ENCODE results near the gene C11orf91. TPM values are rescaled to one million over a fixed set of nuclear protein-coding genes. Genes with fewer than 3 reads are reported as not detected.

Gene C11orf91
- total RNA-seq, 6 experiments from 2014 or later: not detected

DNA sequence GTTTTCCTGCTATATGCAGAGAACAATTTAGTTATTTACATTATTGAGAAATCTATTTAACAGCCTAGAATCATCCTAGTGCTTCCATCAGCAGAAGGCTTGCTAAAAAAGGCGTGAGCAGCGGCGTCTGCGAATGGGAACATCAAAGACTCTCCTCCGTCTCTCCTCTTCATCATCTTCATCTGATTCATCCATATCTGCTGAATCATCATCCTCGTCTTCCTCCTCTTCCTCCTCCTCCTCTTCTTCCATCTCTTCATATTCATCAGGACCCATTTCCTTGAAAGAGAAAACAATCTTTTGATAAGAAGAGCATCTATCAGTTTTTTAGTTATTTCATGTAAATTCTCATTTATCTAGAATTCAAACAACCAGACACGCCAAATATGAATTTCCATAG, 41.2 kb upstream of the C11orf91 start:
- Histone ChIP-seq H3K4me3 (no peak overlapping the region), H3K36me3 (peaks cover 0 to 7% (median 2%) of the 10 kb centered on the region in 4 donors), H3K27ac (no peak overlapping the region), H3K27me3 (no peaks in the 10 kb centered on the region), H3K4me1 (peaks cover 0 to 12% (median 5%) of the 10 kb centered on the region in 4 donors), H3K9me3 (no peaks in the 10 kb centered on the region)
- ATAC-seq: no peak
- no peak for TF ChIP-seq POLR2A (IDR thresholded peaks at IDR 0.05)
- TF ChIP-seq, protein P1, sequence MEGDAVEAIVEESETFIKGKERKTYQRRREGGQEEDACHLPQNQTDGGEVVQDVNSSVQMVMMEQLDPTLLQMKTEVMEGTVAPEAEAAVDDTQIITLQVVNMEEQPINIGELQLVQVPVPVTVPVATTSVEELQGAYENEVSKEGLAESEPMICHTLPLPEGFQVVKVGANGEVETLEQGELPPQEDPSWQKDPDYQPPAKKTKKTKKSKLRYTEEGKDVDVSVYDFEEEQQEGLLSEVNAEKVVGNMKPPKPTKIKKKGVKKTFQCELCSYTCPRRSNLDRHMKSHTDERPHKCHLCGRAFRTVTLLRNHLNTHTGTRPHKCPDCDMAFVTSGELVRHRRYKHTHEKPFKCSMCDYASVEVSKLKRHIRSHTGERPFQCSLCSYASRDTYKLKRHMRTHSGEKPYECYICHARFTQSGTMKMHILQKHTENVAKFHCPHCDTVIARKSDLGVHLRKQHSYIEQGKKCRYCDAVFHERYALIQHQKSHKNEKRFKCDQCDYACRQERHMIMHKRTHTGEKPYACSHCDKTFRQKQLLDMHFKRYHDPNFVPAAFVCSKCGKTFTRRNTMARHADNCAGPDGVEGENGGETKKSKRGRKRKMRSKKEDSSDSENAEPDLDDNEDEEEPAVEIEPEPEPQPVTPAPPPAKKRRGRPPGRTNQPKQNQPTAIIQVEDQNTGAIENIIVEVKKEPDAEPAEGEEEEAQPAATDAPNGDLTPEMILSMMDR (IDR thresholded peaks at IDR 0.05): no peak
- DNase-seq: no peak
- intact Hi-C loops (cut with DNase I): no loop called here
- 85% methylated on average over 7 of the region's 7 CpGs for WGBS (ENCODE audit: insufficient coverage, low coverage, low lambda C conversion rate, missing lambda C conversion rate)

DNA sequence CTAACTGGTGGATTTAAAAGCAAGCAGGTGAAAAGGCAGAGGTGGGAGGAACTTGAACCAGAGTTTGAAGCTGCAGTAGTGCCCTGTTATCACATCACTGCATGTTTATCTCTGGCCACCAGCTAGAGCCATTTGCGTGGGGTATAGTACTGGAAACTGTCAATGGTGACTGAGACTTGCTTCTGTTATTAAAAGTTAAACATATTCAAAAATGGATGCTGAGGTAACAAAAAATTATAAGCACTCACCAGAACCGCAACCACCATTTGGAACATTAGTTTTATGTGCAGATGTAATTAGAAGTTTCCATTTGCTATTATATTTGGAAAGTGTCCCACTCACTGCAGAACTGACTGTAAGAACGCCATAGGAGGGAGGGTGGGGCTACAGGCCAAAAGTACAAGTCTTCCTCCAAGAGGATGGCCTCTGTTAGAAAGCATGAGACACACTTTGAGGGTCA, 36.8 kb upstream of the C11orf91 start:
- intact Hi-C loops (cut with DNase I): no loop called here
- Histone ChIP-seq H3K27ac (no peak overlapping the region), H3K36me3 (no peaks in the 10 kb centered on the region), H3K9me3 (no peaks in the 10 kb centered on the region), H3K4me1 (peaks cover 0 to 26% (median 4%) of the 10 kb centered on the region in 4 donors), H3K4me3 (no peak overlapping the region), H3K27me3 (no peaks in the 10 kb centered on the region)
- DNase-seq (no peak), ATAC-seq (no peak)
- 72% methylated on average over 3 of the region's 3 CpGs for WGBS (ENCODE audit: insufficient coverage, low coverage, low lambda C conversion rate, missing lambda C conversion rate)
- TF ChIP-seq POLR2A (IDR thresholded peaks at IDR 0.05): no peak
- TF ChIP-seq, protein P1 (IDR thresholded peaks at IDR 0.05): no peak

DNA sequence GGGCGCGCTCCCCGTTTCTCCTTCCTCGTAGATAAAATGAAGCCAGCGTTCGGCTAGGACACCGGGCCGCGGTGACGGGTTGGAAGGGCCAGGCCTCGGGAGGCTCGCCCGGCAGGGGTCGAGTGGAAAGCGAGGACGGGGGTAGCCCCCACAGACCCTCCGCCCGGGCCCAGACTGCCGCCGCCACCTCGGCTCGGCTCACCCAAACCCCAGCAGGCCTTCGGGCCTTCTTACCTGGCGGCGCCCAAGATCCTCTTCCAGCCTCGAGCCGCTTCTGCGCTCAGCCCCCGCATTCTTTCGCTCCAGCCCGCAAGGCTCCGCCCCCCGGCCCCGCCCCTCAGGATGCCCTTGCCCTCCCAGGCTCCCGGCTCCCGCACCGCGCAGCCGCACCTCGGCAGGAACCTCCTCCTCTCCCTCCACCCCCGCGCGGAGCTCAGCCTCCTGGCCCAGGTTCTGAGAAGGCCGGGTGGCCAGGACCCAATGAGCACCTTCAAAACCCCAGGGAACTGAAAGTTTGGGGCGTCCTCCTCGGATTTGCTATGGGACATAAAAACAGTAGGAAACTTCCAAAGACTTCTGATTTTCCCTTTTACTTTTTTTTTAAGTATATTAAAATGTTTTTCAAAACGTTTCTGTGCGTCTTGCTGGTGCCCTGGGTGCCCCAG, 35.7 kb upstream of the C11orf91 start, which contains the start of gene CD59:
TSS of gene CD59 (minus strand) at position 276 of the 665 bp plus-strand sequence. CDS start 13,978 bp downstream, outside the sequence.
- Histone ChIP-seq H3K4me3 (peak within 1 kb of the TSS; percentile 87 to 92 (median 90)), H3K4me1 (peaks cover 0 to 31% (median 4%) of the 10 kb centered on the region in 4 donors), H3K27me3 (no peaks in the 10 kb centered on the region), H3K36me3 (peaks cover 0 to 1% (median 0%) of the 10 kb centered on the region in 4 donors), H3K9me3 (no peaks in the 10 kb centered on the region), H3K27ac (peak within 1 kb of the TSS; percentile 93 to 99 (median 94))
- intact Hi-C loops (cut with DNase I): no loop called here
- peak; percentile 95 to 99 (median 96) for ATAC-seq
- peak; percentile 96 for TF ChIP-seq POLR2A (IDR thresholded peaks at IDR 0.05)
- TF ChIP-seq, protein P1 (IDR thresholded peaks at IDR 0.05): no peak
- WGBS (ENCODE audit: insufficient coverage, low coverage, low lambda C conversion rate, missing lambda C conversion rate): 0% methylated on average over 12 of the region's 48 CpGs
- DNase-seq: peak; percentile 99

DNA sequence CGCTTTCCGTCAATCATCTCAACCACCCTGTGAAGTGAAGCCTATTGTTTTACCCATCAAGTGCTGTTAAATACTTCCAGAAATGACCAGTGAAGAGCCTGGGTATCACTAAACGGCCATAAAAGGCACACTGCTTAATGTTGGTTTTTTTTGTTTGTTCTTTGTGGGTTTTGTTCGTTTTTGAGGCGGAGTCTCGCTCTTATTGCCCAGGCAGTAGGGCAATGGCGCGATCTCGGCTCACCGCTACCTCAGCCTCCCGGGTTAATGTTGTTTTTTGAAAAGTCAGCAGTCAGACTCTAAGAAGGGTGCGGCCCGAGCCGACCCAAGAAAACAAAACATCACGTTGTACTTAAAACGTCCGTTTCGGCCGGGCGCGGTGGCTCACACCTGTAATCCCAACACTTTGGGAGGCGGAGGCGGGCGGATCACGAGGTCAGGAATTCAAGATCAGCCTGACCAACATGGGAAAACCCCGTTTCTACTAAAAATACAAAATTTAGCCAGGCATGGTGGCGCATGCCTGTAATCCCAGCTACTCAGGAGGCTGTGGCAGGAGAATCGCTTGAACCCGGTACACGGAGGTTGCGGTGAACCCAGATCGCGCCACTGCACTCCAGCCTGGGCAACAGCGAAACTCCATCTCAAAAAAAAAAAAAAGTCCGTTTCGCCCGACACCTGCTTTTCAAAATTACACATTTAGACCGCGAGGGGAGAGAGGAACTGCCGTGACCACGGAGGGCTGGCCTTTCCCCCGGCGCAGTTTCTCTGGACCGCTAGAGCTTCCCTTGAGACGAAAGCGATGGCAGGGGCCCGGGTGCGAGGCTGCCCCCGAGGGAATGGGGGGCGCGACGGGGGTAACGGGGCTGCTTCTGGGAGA, 34.9 kb upstream of the C11orf91 start:
- Histone ChIP-seq H3K27ac (peak overlapping the region; percentile 93 to 99 (median 94)), H3K36me3 (peaks cover 0 to 1% (median 0%) of the 10 kb centered on the region in 4 donors), H3K9me3 (no peaks in the 10 kb centered on the region), H3K4me3 (peak overlapping the region; percentile 87 to 92 (median 90)), H3K27me3 (no peaks in the 10 kb centered on the region), H3K4me1 (peaks cover 0 to 33% (median 4%) of the 10 kb centered on the region in 4 donors)
- DNase-seq (peak; percentile 41 to 67 (median 62)), ATAC-seq (peak; percentile 8 to 39 (median 24))
- intact Hi-C loops (cut with DNase I): no loop called here
- TF ChIP-seq, protein P1 (IDR thresholded peaks at IDR 0.05): no peak
- TF ChIP-seq POLR2A (IDR thresholded peaks at IDR 0.05): no peak
- WGBS (ENCODE audit: insufficient coverage, low coverage, low lambda C conversion rate, missing lambda C conversion rate): 6% methylated on average over 43 of the region's 53 CpGs

Data from right lobe of liver (tissue), 6 donors.